Astrocyte of the hippocampus (primary cell): Measurements from ENCODE around the gene EML6.

Experiments used
- DNase-seq: peaks from one replicate; pipeline ENCODE4 v3.0.0; 2011; ENCODE audit warnings: low read depth, low spot score

Gene EML6

DNA sequence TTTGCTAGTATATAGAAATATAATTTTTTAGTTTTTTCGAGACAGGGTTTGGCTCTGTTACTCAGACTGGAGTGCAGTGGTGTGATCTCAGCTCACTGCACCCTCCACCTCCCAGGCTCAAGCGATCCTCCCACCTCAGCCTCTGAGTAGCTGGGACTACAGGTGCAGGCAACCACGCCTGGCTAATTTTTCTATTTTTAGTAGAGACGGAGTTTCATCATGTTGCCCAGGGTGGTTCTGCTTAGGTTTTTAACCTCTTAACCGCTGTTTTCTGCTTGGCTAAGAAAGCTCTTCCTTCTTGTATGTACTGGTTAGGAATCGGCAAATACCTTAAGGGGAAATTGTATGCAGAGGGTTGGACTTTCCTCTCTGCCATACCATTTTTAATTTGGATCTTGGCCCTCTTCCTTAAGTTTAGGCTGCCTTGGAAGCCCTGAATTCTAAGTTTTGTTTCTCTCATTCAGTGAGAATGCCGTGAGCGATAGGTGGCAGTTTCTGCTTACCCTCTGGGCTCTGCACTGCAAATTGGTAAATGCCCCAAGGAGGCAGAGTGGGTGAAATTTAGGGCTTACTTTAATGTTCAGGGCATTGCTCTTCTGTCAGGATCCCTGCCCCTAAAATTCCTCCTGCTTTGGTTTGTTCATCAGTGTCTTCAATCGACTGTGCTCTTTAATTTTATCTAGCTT lies 32.3 kb downstream of the EML6 start:
- DNase-seq: no peak

DNA sequence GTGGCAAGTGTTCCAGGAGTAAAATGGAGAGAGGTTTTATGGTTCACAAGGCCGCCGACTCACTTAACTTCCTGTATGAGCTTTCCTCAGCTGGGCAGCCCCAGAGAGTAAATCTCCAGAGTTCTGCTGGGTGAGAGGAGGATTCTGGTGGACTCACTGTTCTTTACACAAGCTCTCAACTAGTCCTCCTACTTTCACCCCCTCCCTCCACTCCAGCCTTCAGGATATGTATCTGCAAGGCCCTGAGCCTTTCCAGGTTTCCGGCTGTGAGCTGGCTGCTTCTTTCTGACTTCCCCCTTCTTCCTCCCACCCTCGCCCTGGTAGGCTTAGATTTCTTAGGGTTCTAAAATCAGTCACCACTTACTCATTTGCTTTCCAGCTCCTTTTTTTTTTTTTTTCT lies 34.0 kb downstream of the EML6 start:
- DNase-seq: no peak

DNA sequence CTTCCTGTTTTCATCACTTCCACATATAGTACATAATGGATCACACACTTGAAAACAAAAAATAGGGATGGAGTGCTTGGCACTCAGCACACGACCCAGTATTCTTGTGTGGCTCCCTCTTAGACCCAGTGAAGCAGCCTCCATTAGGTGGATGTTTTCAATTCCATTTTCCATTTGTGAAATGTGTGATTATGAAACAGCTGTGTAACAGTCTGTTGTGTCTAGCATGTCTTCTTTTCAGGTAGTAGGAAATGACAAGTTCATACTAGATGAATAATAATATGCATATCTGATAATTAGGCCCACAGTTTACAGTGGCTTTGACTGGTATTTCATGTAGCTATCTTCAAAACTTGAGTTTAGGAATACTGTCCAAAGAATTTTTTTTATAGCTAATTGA lies 35.5 kb downstream of the EML6 start:
- no peak for DNase-seq

DNA sequence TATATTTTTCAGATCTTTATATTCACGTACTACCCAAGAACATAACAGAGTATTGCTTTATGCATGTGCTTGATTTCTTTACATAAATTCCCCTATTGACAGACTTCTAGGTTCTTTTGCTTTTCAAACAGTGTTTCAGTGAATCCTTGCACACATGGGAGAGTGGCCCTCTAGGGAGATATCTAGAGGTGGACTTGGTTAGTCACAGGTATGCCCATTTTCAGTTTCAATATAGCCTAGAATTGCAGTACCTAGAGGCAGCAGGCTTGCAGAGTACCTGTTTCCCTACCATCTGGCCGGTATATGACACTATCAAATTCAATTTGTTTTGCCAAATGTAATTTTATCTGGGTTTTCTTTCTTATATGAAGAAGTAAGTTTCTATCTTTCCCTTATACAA lies 36.8 kb downstream of the EML6 start:
- no peak for DNase-seq

DNA sequence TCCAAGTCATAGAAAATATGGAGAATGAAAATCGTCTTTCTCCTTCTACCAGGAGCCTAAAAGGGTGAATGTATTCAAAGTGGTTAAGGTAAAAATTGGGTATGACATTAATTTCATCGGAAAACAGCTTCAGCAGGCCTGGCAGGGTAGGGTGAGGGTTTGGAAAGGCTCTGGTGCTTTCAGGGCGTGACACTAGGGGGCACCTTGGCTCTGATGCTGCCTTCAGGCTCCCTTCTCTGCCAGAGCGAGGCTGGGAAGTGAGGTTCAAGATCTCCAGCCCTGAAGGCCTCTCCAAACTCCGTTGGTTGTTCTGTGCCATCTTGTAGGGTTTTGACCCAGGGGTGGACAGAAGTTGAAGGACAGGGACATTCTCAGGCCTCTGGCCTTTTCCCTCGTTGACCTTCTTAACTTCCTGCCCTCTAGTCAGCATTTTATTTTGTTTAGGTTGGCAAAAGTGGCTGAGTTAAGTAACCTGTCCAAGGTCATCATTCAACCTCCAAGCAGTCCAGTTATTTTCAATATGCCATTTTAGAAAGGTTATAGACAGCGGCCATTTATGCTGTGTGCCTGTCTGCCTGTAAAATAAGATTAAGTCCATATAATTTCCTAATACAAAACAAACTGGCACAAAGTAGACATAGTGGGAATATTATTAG lies 40.3 kb downstream of the EML6 start:
- DNase-seq: no peak

DNA sequence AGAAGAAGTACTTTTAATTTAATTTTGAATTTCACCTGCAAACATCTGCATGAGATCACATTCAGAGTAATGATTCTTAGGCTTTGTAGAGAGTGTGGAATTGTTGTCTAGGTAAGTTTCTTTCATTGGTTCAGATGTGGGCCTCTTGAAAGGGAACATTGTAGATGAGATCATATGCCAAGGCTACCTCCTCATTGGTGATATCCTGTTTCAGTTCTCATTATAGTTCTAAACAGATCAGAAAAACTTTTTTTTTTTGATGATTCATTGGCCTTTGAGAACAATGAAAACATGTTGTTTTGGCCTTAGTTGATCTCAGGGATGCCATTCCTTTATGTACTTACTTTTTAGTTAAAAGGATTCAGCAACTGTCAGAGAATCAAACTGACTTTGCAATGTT lies 44.5 kb downstream of the EML6 start:
- DNase-seq: peak; percentile 48

DNA sequence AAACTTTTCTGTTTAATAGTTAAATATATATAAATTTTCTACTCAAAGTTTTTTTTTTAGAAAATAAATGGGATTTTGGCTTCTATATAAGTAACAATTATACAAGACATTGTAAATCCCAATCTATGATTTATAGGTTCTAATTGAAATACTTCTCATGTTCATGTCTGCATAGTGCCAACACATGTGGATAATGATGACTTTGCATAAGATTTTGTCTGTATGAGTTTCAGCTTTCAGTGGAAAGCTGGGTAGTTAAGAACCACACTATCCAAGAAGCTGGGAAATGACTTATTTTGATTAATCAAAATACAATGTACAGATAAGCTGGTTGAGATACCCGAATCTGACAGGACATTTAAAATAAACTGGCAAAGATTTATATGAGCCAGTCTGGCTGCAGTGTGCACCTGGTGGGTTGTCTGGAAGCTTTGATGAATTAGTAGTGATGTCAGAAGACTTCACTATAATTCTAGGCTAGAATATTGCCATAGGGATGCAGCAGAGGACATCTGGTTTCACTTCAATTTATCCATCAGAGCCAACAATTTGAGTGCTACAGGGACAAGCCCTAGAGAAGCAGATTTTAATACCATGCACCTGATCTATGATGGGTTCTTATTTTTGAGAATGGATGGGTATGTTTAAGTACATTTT lies 45.4 kb downstream of the EML6 start:
- no peak for DNase-seq

DNA sequence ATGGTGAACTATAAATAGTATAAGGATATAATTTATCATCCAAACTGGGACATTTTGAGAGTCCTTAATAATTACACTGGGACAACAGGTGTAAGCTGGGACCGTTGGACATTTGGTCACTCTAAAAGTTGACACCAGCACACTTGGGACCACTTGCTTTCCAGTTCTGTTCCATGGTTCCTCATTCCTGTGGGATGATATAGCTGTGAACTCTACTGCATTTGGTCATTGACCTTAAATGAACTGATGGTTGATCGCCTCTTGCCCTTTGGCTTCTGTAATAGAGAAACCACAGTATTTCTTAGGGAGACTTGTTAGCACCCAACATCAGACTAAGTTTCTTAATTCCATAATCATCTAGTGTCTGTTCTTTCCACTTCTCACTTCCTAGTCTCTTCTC lies 46.7 kb downstream of the EML6 start:
- no peak for DNase-seq

DNA sequence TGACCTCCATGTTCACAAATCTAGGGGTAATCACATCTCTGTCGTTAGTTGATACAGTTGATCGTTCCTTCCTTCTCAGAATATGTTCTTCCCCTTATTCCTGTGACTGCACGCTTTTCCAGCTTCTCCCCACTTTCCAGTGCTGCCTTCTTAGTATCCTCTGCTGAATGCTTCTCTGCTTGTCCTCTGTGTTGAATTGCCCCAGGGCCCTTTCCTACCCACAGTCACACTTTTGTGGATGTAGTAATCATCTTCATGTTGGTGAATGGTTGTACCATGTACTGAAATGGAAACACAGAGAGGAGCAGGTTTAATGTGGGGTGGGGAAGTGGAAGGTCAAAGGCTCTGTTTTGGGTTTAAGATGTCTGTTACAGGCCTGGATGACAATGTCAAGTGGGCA lies 47.2 kb downstream of the EML6 start:
- no peak for DNase-seq

DNA sequence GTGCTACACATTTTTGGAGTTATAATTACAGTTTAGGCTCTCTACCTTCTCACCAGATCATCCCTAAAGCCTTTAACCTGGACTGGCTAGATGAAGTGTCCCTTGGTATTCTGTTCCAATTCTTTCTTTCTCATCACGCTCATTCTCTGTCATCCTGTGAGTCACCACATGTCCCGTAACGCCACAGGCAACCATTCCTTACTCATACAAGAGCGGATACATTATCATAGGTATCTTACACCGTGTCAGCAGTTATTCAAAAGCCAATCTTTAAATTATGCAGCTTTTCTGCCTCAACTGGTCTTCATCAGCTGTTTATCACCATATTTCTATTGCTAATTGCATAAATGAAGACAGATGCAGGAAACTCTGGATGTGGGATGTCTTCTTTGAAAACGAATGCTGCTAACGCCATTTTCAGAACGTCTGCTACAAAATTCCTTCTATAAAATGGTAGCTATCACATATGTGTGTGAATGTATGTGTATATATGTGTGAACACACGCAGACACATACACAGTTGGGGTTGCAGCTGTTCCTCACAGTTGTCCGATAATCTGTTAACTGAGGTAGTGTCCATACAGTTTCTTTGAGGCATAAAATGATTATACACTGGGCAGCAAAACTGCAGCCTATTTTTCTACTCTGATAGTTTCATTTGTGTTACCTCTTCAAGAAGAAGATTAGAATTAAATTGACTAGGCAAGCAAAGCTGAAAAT lies 47.9 kb downstream of the EML6 start:
- peak; percentile 35 for DNase-seq

DNA sequence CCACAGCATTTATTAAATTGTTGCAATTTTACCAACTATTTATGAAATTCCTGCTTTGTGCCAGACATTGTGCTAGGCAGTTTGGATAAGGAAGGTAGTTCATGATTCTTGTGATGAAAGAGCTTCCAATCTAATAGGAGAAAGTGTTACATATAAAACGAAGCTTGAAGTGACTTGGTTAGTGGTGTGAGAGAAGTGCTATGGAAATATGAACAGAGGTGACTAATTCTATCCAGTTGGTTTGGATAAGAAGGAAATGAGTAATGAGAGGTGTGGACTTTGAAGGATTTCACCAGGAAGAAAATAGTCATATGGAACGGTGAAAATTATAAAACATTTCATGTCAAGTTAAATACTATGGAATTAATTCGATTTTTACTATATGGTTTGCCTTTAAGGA lies 48.6 kb downstream of the EML6 start:
- peak; percentile 44 for DNase-seq

DNA sequence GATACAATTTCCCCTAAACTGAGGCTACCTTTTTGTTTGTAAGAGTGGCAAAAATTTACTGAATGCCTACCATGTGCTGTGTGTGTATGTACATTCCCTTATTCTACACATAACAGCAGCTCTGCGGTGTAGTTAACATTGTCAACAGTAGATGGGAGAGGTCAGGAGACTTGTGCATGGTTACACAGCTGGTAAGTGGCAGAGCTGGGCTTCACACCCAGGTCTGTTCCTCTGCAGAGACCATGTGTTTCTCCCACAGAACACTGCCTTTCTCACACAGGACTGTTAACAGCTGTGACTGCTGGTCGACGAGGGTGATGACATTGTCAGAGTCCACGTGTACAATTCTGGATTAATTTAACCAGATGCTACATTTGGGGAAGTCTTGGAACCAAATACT lies 49.1 kb downstream of the EML6 start:
- no peak for DNase-seq

DNA sequence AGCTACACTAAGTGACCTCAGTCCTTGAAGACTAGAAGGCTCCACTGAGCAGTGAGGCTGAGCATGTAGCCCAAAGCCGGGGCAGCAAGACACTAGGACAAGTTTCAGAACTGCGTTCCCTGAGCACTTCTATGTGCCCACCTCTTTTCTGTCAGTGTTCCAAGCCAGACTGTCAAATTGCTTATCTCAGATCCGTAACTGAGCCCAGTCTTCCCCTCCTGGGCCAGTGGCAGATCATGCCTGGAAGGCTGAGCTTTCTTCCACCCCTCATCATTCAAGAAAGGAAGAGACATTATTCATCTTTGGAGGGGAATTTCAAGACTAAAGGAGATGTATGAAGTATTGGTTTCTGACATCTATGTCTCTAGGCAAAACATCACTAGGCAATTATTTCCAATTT lies 49.8 kb downstream of the EML6 start:
- DNase-seq: no peak

DNA sequence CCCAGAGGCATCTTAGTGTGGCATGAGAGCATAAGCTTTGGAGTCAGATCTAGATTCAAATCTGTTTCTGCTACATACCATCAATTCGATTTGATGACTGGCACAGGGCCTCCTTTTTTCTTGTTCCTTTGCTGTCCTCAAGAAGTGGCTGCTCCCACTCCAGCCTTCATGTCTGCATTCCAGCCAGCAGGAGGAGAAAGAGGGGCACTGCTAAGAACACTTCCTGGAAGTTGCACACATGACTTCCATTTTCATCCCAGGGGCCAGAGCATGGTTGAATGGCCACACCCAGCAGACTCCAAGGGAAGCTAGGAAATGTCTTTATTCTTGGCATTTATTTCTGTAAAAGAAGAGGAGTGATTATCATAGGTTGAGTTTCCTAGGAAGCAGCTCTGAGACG lies 50.4 kb downstream of the EML6 start:
- no peak for DNase-seq

DNA sequence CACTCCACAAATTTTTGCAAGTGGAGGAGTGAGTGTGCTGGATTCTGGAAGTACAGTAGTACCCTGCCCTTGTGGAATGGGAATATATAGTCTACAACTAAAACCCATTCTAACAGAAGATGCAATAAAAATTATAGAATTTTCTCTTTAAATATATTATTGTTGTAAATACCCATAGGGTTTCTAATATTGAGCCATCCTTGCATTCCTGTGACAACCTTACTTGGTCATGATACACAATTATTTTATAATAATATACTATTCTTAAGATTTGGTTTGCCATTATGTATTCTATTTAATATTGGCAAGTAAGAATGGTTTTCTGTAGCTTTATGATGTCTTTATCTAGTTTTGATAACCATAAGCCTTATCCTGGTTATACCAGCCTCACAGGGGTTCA lies 52.2 kb downstream of the EML6 start:
- no peak for DNase-seq

DNA sequence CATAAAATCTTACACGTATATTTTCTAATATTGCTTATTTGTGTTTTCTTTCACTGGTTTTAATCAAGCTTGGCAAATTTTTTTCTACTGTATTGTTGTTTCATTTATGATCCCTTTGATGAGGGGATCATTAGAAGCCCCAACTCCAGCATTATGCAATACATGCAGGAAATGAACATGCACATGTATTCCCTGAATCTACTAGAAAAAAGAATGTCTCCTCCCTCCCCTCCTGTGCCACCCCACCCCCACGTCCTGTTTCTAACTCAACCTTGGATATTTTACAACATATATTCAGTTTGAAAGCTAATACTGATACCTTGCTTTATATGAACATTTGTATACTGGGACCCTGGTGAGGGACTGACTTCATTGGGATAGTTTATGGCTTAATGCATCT lies 53.0 kb downstream of the EML6 start:
- DNase-seq: no peak

DNA sequence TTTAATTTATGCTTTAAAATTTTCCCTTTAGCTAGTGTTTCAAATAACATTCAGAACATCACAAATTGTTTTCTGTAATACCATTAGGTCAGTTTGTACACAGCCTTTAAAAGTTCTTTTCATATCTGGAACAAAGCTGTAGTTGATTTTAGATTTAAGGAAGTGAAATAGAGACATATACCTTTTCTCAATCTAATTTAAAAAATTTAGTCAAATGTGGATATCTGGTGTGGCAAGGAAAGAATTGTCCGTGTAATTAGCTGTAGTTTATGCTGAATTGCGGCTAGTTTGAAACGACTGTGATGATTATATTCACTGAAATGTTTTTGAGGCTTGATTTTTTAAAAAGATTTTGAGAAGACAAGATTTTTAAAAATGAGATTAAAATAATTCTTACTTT lies 59.9 kb downstream of the EML6 start:
- DNase-seq: no peak

DNA sequence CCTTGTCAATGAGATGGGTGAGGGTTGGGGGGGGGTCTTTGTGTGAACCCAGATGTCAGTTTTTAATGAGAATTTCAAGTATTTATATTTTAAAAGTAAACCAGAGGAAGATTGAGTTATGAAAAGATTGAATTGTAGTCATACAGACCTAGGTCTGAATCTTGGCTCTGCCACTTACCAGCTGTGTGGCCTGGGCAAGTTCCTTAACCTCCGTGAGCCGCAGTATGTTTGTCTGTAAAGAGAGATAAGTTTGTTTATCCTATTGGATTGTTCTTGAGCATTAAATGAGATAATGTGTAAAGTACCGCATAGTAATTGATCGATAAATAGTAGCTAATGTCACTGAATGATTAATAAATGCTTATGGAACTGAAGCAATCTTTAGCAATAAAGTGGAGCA lies 63.8 kb downstream of the EML6 start:
- no peak for DNase-seq

DNA sequence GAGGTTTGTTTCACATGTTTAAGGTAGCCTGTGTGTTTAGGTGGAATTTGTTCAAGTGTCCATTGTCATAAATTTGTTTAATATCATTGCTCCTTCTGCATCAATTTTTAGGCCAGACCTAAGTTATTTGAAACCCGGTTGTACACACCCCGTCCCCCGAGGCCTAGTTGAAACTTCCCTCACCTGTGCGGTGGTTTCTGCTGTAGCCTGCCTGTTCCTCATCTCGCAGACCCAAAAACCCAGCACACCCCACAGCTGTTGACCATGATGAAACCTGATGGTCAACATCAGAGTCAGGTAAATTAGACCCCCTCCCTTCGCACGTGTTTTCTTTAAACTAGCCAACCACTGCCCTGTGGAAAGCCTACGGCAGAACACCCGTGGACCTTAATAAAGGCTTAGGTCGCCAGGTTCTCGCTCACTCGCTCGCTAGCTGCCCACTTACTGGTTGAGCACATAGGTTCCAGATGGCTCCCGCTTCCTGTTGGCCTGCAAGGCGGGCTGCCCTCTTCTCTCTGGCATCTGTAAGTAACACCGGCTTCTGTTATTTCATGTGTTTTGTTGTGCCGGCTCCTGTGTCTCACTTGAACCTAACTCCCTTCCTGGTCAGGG lies 64.4 kb downstream of the EML6 start:
- DNase-seq: no peak

DNA sequence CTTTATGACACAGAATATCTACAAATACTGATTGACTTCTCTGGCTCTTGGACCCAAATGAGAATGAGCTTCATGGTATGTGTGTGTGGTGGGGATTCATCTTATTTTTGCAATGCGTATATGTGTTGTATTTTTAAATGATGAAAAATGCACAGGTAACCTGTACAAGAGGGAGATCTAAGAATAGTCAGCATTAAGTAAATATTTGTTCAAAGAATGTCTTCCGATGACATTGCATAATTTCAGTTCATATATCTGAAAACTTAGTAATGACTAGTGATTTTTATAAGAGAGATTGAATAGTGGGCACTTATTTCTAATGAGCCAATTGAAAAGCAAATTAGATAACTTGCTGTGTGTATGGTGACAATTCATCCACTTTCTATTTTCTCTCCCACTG lies 66.4 kb downstream of the EML6 start:
- no peak for DNase-seq

DNA sequence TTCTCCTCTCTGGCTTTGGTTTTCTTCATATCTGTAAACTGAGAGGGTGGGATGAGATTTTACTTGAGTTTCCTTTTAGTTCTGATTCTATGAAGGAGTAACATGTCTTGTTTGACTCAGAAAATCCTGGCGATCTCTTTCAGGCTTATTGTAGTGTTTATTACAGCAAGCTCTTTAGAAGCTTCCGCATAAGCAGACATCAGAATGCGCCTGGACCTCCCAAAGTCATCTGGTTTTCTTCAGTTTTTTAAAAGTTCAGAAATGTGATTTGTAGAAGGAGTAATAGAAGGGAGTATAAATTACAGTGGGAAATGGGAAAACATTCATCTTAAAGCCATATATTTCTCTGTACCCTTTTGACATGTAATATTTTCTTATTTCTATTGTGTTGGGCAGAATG lies 68.4 kb downstream of the EML6 start:
- DNase-seq: no peak

DNA sequence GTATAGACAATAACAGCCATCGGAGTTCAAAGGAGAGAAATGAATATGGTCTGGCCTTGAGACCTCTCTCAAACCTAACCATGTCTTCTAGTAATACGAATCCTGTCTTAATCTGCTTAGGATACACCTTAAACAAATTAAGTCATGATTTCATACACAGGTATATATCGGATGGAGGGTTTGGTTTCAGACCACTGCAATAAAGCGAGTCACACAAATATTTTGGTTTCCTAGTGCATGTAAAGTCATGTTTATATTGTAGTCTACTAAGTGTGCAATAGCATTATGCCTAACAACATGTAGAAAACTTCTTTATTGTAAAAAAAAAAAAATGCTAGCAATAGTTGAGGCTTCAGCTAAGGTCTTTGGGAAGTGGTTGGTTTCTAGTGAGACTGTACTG lies 73.8 kb downstream of the EML6 start:
- no peak for DNase-seq
